ENCODE measurements around the gene HSPD1.

Gene HSPD1

GRCh38 chr2:197516393-197516761 is 16.7 kb upstream of the HSPD1 start:
- H3K27me3 ChIP-seq (replicated peaks; ENCODE audit: insufficient read depth, low read length) = no peaks in the 10 kb centered on the region
- peaks cover 61% of the 10 kb centered on the region for H3K79me2 ChIP-seq (ENCODE audit: low read length)
- TF ChIP-seq CTCF (IDR thresholded peaks at IDR 0.05; ENCODE audit: low read length) (no peak), EZH2 (optimal IDR thresholded peaks at IDR 0.05; ENCODE audit: low read depth, low read length) (no peak), EZH2phosphoT487 (IDR thresholded peaks at IDR 0.05; ENCODE audit: low read length) (no peak)
- DNase-seq = peak; percentile 12
- peaks cover 22% of the 10 kb centered on the region for H3K4me1 ChIP-seq (ENCODE audit: low read length)
- H4K20me1 ChIP-seq (ENCODE audit: insufficient read depth, low read length) = no peaks in the 10 kb centered on the region; the same call in 1 of the 2 replicates
- no peaks in the 10 kb centered on the region; the same call in 1 of the 2 replicates for H3K36me3 ChIP-seq (replicated peaks; ENCODE audit: insufficient read depth, low read length)
- H3K27ac ChIP-seq (ENCODE audit: low read length) = peak overlapping the region; percentile 93; the same call in 1 of the 2 replicates
- H3K9me3 ChIP-seq (replicated peaks; ENCODE audit: insufficient read depth, low read length) = no peaks in the 10 kb centered on the region
- peak overlapping the region; percentile 81 for H3K4me2 ChIP-seq (ENCODE audit: low read depth, low read length)
- peak overlapping the region; percentile 86 for H3K9ac ChIP-seq (ENCODE audit: low read length)
- H3K9me2 ChIP-seq (replicated peaks; ENCODE audit: insufficient read depth, low read length) = no peaks in the 10 kb centered on the region
- peak overlapping the region; percentile 67 for H2AFZ ChIP-seq (ENCODE audit: low read length)
- H3K4me3 ChIP-seq (ENCODE audit: low read length) = peak overlapping the region; percentile 69
- peaks cover 22% of the 10 kb centered on the region for H3F3A ChIP-seq (ENCODE audit: insufficient read depth, low read length)

- Histone ChIP-seq H3K9ac (ENCODE audit: low read length) (peak within 1 kb of the TSS; percentile 86), H3K4me3 (ENCODE audit: low read length) (peak within 1 kb of the TSS; percentile 69), H3K27ac (ENCODE audit: low read length) (peak within 1 kb of the TSS; percentile 93), H3K36me3 (replicated peaks; ENCODE audit: insufficient read depth, low read length) (no peaks in the 10 kb centered on the region; the same call in 1 of the 2 replicates), H3K27me3 (replicated peaks; ENCODE audit: insufficient read depth, low read length) (no peaks in the 10 kb centered on the region), H3K9me2 (replicated peaks; ENCODE audit: insufficient read depth, low read length) (no peaks in the 10 kb centered on the region), H2AFZ (ENCODE audit: low read length) (peak within 1 kb of the TSS; percentile 67), H4K20me1 (ENCODE audit: insufficient read depth, low read length) (no peaks in the 10 kb centered on the region; the same call in 1 of the 2 replicates), H3K9me3 (replicated peaks; ENCODE audit: insufficient read depth, low read length) (no peaks in the 10 kb centered on the region), H3K79me2 (ENCODE audit: low read length) (peaks cover 56% of the 10 kb centered on the region), H3F3A (ENCODE audit: insufficient read depth, low read length) (peaks cover 22% of the 10 kb centered on the region), H3K4me1 (ENCODE audit: low read length) (peaks cover 22% of the 10 kb centered on the region), H3K4me2 (ENCODE audit: low read depth, low read length) (peak within 1 kb of the TSS; percentile 81)
- no peak for TF ChIP-seq EZH2 (optimal IDR thresholded peaks at IDR 0.05; ENCODE audit: low read depth, low read length)
- no peak for TF ChIP-seq EZH2phosphoT487 (IDR thresholded peaks at IDR 0.05; ENCODE audit: low read length)
- TF ChIP-seq CTCF (IDR thresholded peaks at IDR 0.05; ENCODE audit: low read length) = no peak
- peak; percentile 95 for DNase-seq
Observed at GRCh38 chr2:197515739-197516392, 16.2 kb upstream of the HSPD1 start, which contains the start of gene MOB4. MOB4 (plus strand) TSS chr2:197516066; CDS start chr2:197516087, 21 bp downstream.

- H3F3A ChIP-seq (ENCODE audit: insufficient read depth, low read length) = peaks cover 22% of the 10 kb centered on the region
- H3K4me3 ChIP-seq (ENCODE audit: low read length) = peak overlapping the region; percentile 69
- peak overlapping the region; percentile 93 for H3K27ac ChIP-seq (ENCODE audit: low read length)
- H3K79me2 ChIP-seq (ENCODE audit: low read length) = peaks cover 51% of the 10 kb centered on the region
- peaks cover 22% of the 10 kb centered on the region for H3K4me1 ChIP-seq (ENCODE audit: low read length)
- no peaks in the 10 kb centered on the region for H3K27me3 ChIP-seq (replicated peaks; ENCODE audit: insufficient read depth, low read length)
- TF ChIP-seq EZH2phosphoT487 (IDR thresholded peaks at IDR 0.05; ENCODE audit: low read length) = no peak
- TF ChIP-seq CTCF (IDR thresholded peaks at IDR 0.05; ENCODE audit: low read length) = no peak
- TF ChIP-seq EZH2 (optimal IDR thresholded peaks at IDR 0.05; ENCODE audit: low read depth, low read length) = no peak
- H3K9me2 ChIP-seq (replicated peaks; ENCODE audit: insufficient read depth, low read length) = no peaks in the 10 kb centered on the region
- H3K36me3 ChIP-seq (replicated peaks; ENCODE audit: insufficient read depth, low read length) = no peaks in the 10 kb centered on the region; the same call in 1 of the 2 replicates
- peak overlapping the region; percentile 69 for H3K4me2 ChIP-seq (ENCODE audit: low read depth, low read length)
- no peaks in the 10 kb centered on the region for H3K9me3 ChIP-seq (replicated peaks; ENCODE audit: insufficient read depth, low read length)
- H2AFZ ChIP-seq (ENCODE audit: low read length) = peak overlapping the region; percentile 34
- H4K20me1 ChIP-seq (ENCODE audit: insufficient read depth, low read length) = no peaks in the 10 kb centered on the region
- H3K9ac ChIP-seq (ENCODE audit: low read length) = peak overlapping the region; percentile 86
- peak; percentile 78 for DNase-seq
Observed at GRCh38 chr2:197515315-197515738, 15.7 kb upstream of the HSPD1 start.
